Stomach (tissue), 9 donors: Measurements from ENCODE around the gene NR2C1. TPM values are rescaled to one million over a fixed set of nuclear protein-coding genes. Genes with fewer than 3 reads are reported as not detected.

Source experiments
- DNase-seq, 2 donors: peaks; one replicate each; pipeline versions ENCODE4 v3.0.0 to v3.0.0-alpha.2; 2013 to 2019
- H3K27ac ChIP-seq, 5 donors: fragments of 200-600 bp in 4 of 5; sonication (generic) in 4 of 5; one replicate each; pipeline ENCODE4 v1.5.1; 2013 to 2019; ENCODE audit warnings: mild to moderate bottlenecking in 1 of 5, moderate library complexity in 1 of 5
- H3K27me3 ChIP-seq, 3 donors: fragments of 200-600 bp; sonication (generic); one replicate each; pipeline ENCODE4 v1.5.1; 2017 to 2019; ENCODE audit warnings: mixed run types in 1 of 3
- H3K36me3 ChIP-seq, 4 donors: fragments of 200-600 bp; sonication (generic); 1 replicate in 3 of 4; 2 replicates in 1 of 4; pipeline ENCODE4 v1.5.1; 2016 to 2019
- H3K4me1 ChIP-seq, 4 donors: fragments of 200-600 bp; sonication (generic); one replicate each; pipeline ENCODE4 v1.5.1; 2016 to 2019
- H3K4me3 ChIP-seq, 4 donors: fragments of 200-600 bp; sonication (generic) in 3 of 4; one replicate each; pipeline ENCODE4 v1.5.1; 2016 to 2019; ENCODE audit warnings: mild to moderate bottlenecking in 1 of 4
- H3K9me3 ChIP-seq, 4 donors: fragments of 200-600 bp; sonication (generic); one replicate each; pipeline ENCODE4 v1.5.1; 2016 to 2019
- CTCF ChIP-seq, 7 experiments: fragments of 450-650 bp in 4 of 7; fragments of 200-600 bp in 3 of 7; sonication (generic) in 3 of 7; IDR thresholded peaks; one replicate each; pipeline ENCODE4 v1.5.1; 2016 to 2019; ENCODE audit warnings: antibody characterized with exemption in 7 of 7, control low read depth in 2 of 7, mild to moderate bottlenecking in 1 of 7
- EP300 ChIP-seq: sonication (generic); formaldehyde crosslinking; IDR thresholded peaks from one replicate; pipeline ENCODE4 v1.6.1; 2017; ENCODE audit warnings: antibody characterized with exemption
- POLR2A ChIP-seq, 4 donors: fragments of 450-650 bp; IDR thresholded peaks; one replicate each; pipeline ENCODE4 v1.6.1; 2016; ENCODE audit warnings: antibody characterized with exemption in 4 of 4, control low read depth in 2 of 4, mild to moderate bottlenecking in 1 of 4, moderate library complexity in 1 of 4
- POLR2AphosphoS5 ChIP-seq, 3 donors: sonication (generic); formaldehyde crosslinking; IDR thresholded peaks; one replicate each; pipeline ENCODE4 v1.6.1; 2016; ENCODE audit warnings: antibody characterized with exemption in 3 of 3
- WGBS, 5 donors: extraction: QIAGEN DNeasy Blood & Tissue Kit in 3 of 5; methylation state at CpG; one replicate each; pipeline versions ENCODE4 v1.1.5 to v1.1.7; 2013 to 2018; 5-methylcytosine and 5-hydroxymethylcytosine counted together
- intact Hi-C: fragments of 100-400 bp; cut with DNase I; formaldehyde crosslinking; loops from one replicate; pipeline ENCODE4 v1.15.1; 2023; ENCODE audit warnings: low total_unique reads
- polyA plus RNA-seq, 3 donors: library from polyadenylated mRNA; stranded (reverse); fragments of 200-250 nt; gene quantifications; one replicate each; pipeline ENCODE4 v1.2.3, GENCODE V29; 2013
- total RNA-seq, 5 donors: library from RNA; depleted of rRNA; stranded (reverse); fragments of >200 nt; gene quantifications; one replicate each; pipeline versions ENCODE4 v1.1.0 to v1.2.3, GENCODE V29; 2014 to 2016
- donor health status: healthy with polysubstance abuse.
- donor health status: Bipolar disorder and iron deficiency.
- donor health status: healthy.

The NR2C1 gene
- total and polyA plus RNA-seq, 8 donors = 8.7 to 76.4 (median 30.8) TPM

GRCh38 chr12:95004610-95005009, 68.8 kb downstream of the NR2C1 start:
- Histone ChIP-seq H3K36me3 (peaks cover 3 to 20% (median 17%) of the 10 kb centered on the region in 4 donors), H3K27me3 (no peaks in the 10 kb centered on the region), H3K4me3 (no peak overlapping the region), H3K27ac (no peak overlapping the region), H3K4me1 (peaks cover 11 to 43% (median 30%) of the 10 kb centered on the region in 4 donors), H3K9me3 (peaks cover 5 to 21% (median 13%) of the 10 kb centered on the region in 4 donors)
- intact Hi-C loops = no loop called here
- DNase-seq = no peak
- TF ChIP-seq EP300 (no peak), POLR2AphosphoS5 (IDR thresholded peaks at IDR 0.05) (no peak), CTCF (IDR thresholded peaks at IDR 0.05) (no peak), POLR2A (IDR thresholded peaks at IDR 0.05) (no peak)
- WGBS, 5 donors = 64 to 98% (median 91%) methylated on average over 2 of the region's 2 CpGs

GRCh38 chr12:95003921-95004272, 69.5 kb downstream of the NR2C1 start:
- 66 to 69% (median 68%) methylated on average over 15 of the region's 15 CpGs for WGBS, 5 donors
- DNase-seq = no peak
- peak overlapping the region; percentile 43 to 92 (median 82) for H3K27ac ChIP-seq
- intact Hi-C loops = no loop called here
- TF ChIP-seq POLR2A (IDR thresholded peaks at IDR 0.05) (no peak), EP300 (no peak), CTCF (IDR thresholded peaks at IDR 0.05) (no peak), POLR2AphosphoS5 (IDR thresholded peaks at IDR 0.05) (no peak)
- peak overlapping the region; percentile 77 to 90 (median 84) for H3K4me3 ChIP-seq
- peaks cover 5 to 21% (median 13%) of the 10 kb centered on the region in 4 donors for H3K9me3 ChIP-seq
- no peaks in the 10 kb centered on the region for H3K27me3 ChIP-seq
- peaks cover 3 to 20% (median 17%) of the 10 kb centered on the region in 4 donors for H3K36me3 ChIP-seq
- peaks cover 11 to 48% (median 32%) of the 10 kb centered on the region in 4 donors for H3K4me1 ChIP-seq

- intact Hi-C loops = no loop called here
- Histone ChIP-seq H3K4me3 (peak within 1 kb of the TSS; percentile 77 to 90 (median 84)), H3K9me3 (peaks cover 5 to 16% (median 11%) of the 10 kb centered on the region in 4 donors), H3K4me1 (peaks cover 11 to 53% (median 32%) of the 10 kb centered on the region in 4 donors), H3K27me3 (no peaks in the 10 kb centered on the region), H3K36me3 (peaks cover 3 to 20% (median 17%) of the 10 kb centered on the region in 4 donors), H3K27ac (peak within 1 kb of the TSS; percentile 81 to 92 (median 87))
- TF ChIP-seq POLR2AphosphoS5 (IDR thresholded peaks at IDR 0.05) (peak; percentile 72 to 95 (median 83)), CTCF (IDR thresholded peaks at IDR 0.05) (no peak), EP300 (no peak)
- peak; percentile 96 to 99 for DNase-seq
- WGBS, 5 donors = 0 to 1% (median 1%) methylated on average over 21 to 34 of the region's 34 CpGs
Observed at GRCh38 chr12:95003213-95003920, 70.1 kb downstream of the NR2C1 start, which contains the start of gene NDUFA12. NDUFA12 (minus strand) TSS chr12:95003697; CDS start chr12:95003680, 17 bp downstream.

- DNase-seq = no peak
- peak overlapping the region; percentile 77 to 90 (median 84) for H3K4me3 ChIP-seq
- peaks cover 2 to 10% (median 6%) of the 10 kb centered on the region in 4 donors for H3K9me3 ChIP-seq
- peak overlapping the region in 4 of 5 donors; percentile 81 to 92 (median 86) for H3K27ac ChIP-seq
- H3K4me1 ChIP-seq = peaks cover 11 to 54% (median 32%) of the 10 kb centered on the region in 4 donors
- no peaks in the 10 kb centered on the region for H3K27me3 ChIP-seq
- TF ChIP-seq POLR2A (IDR thresholded peaks at IDR 0.05) (no peak), EP300 (no peak), POLR2AphosphoS5 (IDR thresholded peaks at IDR 0.05) (no peak), CTCF (IDR thresholded peaks at IDR 0.05) (no peak)
- peaks cover 3 to 20% (median 17%) of the 10 kb centered on the region in 4 donors for H3K36me3 ChIP-seq
- intact Hi-C loops = no loop called here
- 18 to 28% (median 21%) methylated on average over 3 of the region's 3 CpGs for WGBS, 5 donors
Observed at GRCh38 chr12:95002754-95003153, 70.7 kb downstream of the NR2C1 start.
